ENCODE measurements around the gene RASGRP4. TPM values are rescaled to one million over a fixed set of nuclear protein-coding genes. Genes with fewer than 3 reads are reported as not detected.

The RASGRP4 gene
- total and polyA plus RNA-seq, 10 of the 15 experiments (the other 5 are each of a cell fraction or from before 2014, with no cell fraction given), result 0.24 to 7.4 (median 3.3) TPM

GRCh38 chr19:38402623-38402966 is 23.4 kb downstream of the RASGRP4 start (continued):
- TF ChIP-seq ZNF687 (IDR thresholded peaks at IDR 0.05), result no peak
- TF ChIP-seq, protein P1, sequence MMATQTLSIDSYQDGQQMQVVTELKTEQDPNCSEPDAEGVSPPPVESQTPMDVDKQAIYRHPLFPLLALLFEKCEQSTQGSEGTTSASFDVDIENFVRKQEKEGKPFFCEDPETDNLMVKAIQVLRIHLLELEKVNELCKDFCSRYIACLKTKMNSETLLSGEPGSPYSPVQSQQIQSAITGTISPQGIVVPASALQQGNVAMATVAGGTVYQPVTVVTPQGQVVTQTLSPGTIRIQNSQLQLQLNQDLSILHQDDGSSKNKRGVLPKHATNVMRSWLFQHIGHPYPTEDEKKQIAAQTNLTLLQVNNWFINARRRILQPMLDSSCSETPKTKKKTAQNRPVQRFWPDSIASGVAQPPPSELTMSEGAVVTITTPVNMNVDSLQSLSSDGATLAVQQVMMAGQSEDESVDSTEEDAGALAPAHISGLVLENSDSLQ (IDR thresholded peaks at IDR 0.05), result peak; percentile 44; the same call in 1 of the 2 replicates
- TF ChIP-seq ZBED1 (IDR thresholded peaks at IDR 0.05; ENCODE audit: borderline replicate concordance), result peak; percentile 71; the same call in 1 of the 2 replicates
- TF ChIP-seq NFYB (IDR thresholded peaks at IDR 0.05; ENCODE audit: insufficient read depth, low read depth, low read length), result no peak
- no peak for TF ChIP-seq SRF (IDR thresholded peaks at IDR 0.05; ENCODE audit: low read depth in 2 of 2, low read length in 2 of 2)
- TF ChIP-seq, protein P2, sequence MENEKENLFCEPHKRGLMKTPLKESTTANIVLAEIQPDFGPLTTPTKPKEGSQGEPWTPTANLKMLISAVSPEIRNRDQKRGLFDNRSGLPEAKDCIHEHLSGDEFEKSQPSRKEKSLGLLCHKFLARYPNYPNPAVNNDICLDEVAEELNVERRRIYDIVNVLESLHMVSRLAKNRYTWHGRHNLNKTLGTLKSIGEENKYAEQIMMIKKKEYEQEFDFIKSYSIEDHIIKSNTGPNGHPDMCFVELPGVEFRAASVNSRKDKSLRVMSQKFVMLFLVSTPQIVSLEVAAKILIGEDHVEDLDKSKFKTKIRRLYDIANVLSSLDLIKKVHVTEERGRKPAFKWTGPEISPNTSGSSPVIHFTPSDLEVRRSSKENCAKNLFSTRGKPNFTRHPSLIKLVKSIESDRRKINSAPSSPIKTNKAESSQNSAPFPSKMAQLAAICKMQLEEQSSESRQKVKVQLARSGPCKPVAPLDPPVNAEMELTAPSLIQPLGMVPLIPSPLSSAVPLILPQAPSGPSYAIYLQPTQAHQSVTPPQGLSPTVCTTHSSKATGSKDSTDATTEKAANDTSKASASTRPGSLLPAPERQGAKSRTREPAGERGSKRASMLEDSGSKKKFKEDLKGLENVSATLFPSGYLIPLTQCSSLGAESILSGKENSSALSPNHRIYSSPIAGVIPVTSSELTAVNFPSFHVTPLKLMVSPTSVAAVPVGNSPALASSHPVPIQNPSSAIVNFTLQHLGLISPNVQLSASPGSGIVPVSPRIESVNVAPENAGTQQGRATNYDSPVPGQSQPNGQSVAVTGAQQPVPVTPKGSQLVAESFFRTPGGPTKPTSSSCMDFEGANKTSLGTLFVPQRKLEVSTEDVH (IDR thresholded peaks at IDR 0.05; ENCODE audit: low read depth, partially characterized antibody), result no peak

Measured in GM12878 (cell line).